IMR-90 (cell line): ENCODE results near the gene OSER1. TPM values are rescaled to one million over a fixed set of nuclear protein-coding genes. Genes with fewer than 3 reads are reported as not detected.

Source experiments
- ATAC-seq: fragments of 200-7000 bp; cut with Tn5 transposase; 2 replicates; pipeline ENCODE4 v1.9.1; 2020; ENCODE audit warnings: low read depth, mild to moderate bottlenecking, moderate library complexity
- BruUV-seq: library from RNA; stranded (reverse); fragments of 400-500 nt; replicated peaks from 2 replicates; lab custom pipeline; 2021; lab: Mats Ljungman, UMichigan
- CTCF ChIA-PET: fragments of 300-600 bp; formaldehyde crosslinking; extraction: SDS; loops from one replicate; lab custom pipeline; 2021; ENCODE audit warnings: antibody characterized with exemption; lab: Yijun Ruan, JAX
- POLR2A ChIA-PET: fragments of 300-600 bp; sonication (Branson Sonifier 250); formaldehyde crosslinking; loops from one replicate; lab custom pipeline; 2022; ENCODE audit warnings: antibody characterized with exemption; ENCODE audit not compliant: unreplicated experiment; lab: Charles Lee
- DNase-seq: peaks from one replicate; pipeline ENCODE4 v3.0.0; 2013
- H2AFZ ChIP-seq: replicated peaks from 2 replicates; pipeline ENCODE3; 2013; ENCODE audit warnings: low read length, mild to moderate bottlenecking; ENCODE audit not compliant: poor library complexity
- H2AK5ac ChIP-seq: 2 replicates; pipeline ENCODE4 v1.6.1; 2013; ENCODE audit warnings: low read depth, low read length, inconsistent platforms
- H2AK9ac ChIP-seq: replicated peaks from 2 replicates; pipeline ENCODE3; 2013; ENCODE audit warnings: mild to moderate bottlenecking, low read depth, low read length, moderate library complexity; ENCODE audit not compliant: poor library complexity
- H2BK120ac ChIP-seq: 2 replicates; pipeline ENCODE4 v1.6.1; 2013; ENCODE audit warnings: low read depth, low read length, inconsistent platforms
- H2BK15ac ChIP-seq: 3 replicates; pipeline ENCODE4 v1.6.1; 2013; ENCODE audit warnings: low read depth, low read length, inconsistent platforms
- H2BK20ac ChIP-seq: 2 replicates; pipeline ENCODE4 v1.6.1; 2013; ENCODE audit warnings: low read depth, mild to moderate bottlenecking, inconsistent platforms, low read length, moderate library complexity
- H2BK5ac ChIP-seq: 2 replicates; pipeline ENCODE4 v1.6.1; 2013; ENCODE audit warnings: mild to moderate bottlenecking, low read depth, low read length, inconsistent platforms; ENCODE audit not compliant: poor library complexity, severe bottlenecking
- H3K14ac ChIP-seq: replicated peaks from 2 replicates; pipeline ENCODE4 v1.6.1; 2013; ENCODE audit warnings: low read depth, low read length, inconsistent platforms
- H3K18ac ChIP-seq: 2 replicates; pipeline ENCODE4 v1.6.1; 2013; ENCODE audit warnings: low read depth, low read length, control low read depth
- H3K23ac ChIP-seq: 2 replicates; pipeline ENCODE4 v1.6.1; 2013; ENCODE audit warnings: low read depth, low read length, inconsistent platforms
- H3K27ac ChIP-seq: 2 replicates; pipeline ENCODE4 v1.5.1; 2013; ENCODE audit warnings: mild to moderate bottlenecking, control low read depth, low read length; ENCODE audit not compliant: insufficient read depth
- H3K27me3 ChIP-seq: 2 replicates; pipeline ENCODE4 v1.6.1; 2013; ENCODE audit warnings: low read length; ENCODE audit not compliant: control insufficient read depth, insufficient read depth
- H3K36me3 ChIP-seq: 2 replicates; pipeline ENCODE4 v1.6.1; 2013; ENCODE audit warnings: low read length, mixed read lengths; ENCODE audit not compliant: control insufficient read depth, insufficient read depth
- H3K4ac ChIP-seq: 2 replicates; pipeline ENCODE4 v1.6.1; 2013; ENCODE audit warnings: low read depth, low read length, inconsistent platforms
- H3K4me1 ChIP-seq: 2 replicates; pipeline ENCODE4 v1.6.1; 2013; ENCODE audit warnings: low read length, mixed read lengths; ENCODE audit not compliant: control insufficient read depth, insufficient read depth
- H3K4me2 ChIP-seq: 2 replicates; pipeline ENCODE4 v1.6.1; 2013; ENCODE audit warnings: low read depth, mild to moderate bottlenecking, control low read depth, low read length, moderate library complexity
- H3K4me3 ChIP-seq: 2 replicates; pipeline ENCODE4 v1.5.1; 2013; ENCODE audit warnings: low read depth, mild to moderate bottlenecking, control low read depth, low read length, moderate library complexity; ENCODE audit not compliant: insufficient read depth
- H3K56ac ChIP-seq: 2 replicates; pipeline ENCODE4 v1.6.1; 2013; ENCODE audit warnings: low read length, inconsistent platforms; ENCODE audit not compliant: insufficient read depth; ENCODE audit errors: extremely low read depth
- H3K79me1 ChIP-seq, 2 experiments: 2 replicates each; pipeline ENCODE4 v1.6.1; 2013; ENCODE audit warnings: low read length in 2 of 2, inconsistent platforms in 1 of 2, low read depth in 1 of 2
- H3K9ac ChIP-seq: 2 replicates; pipeline ENCODE4 v1.6.1; 2013; ENCODE audit warnings: low read depth, low read length, control low read depth
- H3K9me1 ChIP-seq: 2 replicates; pipeline ENCODE4 v1.6.1; 2013; ENCODE audit warnings: low read length, inconsistent platforms; ENCODE audit not compliant: insufficient read depth
- H3K9me3 ChIP-seq: 2 replicates; pipeline ENCODE4 v1.6.1; 2013; ENCODE audit warnings: low read length; ENCODE audit not compliant: control insufficient read depth, insufficient read depth
- H4K20me1 ChIP-seq: 2 replicates; pipeline ENCODE4 v1.6.1; 2013; ENCODE audit warnings: low read length, inconsistent platforms; ENCODE audit not compliant: insufficient read depth
- H4K5ac ChIP-seq: 2 replicates; pipeline ENCODE4 v1.6.1; 2013; ENCODE audit warnings: mild to moderate bottlenecking, low read depth, low read length, control low read depth
- H4K8ac ChIP-seq, 2 experiments: 2 replicates each; pipeline ENCODE4 v1.6.1; 2013; ENCODE audit warnings: low read depth in 2 of 2, low read length in 2 of 2, control low read depth in 1 of 2, inconsistent platforms in 1 of 2
- H4K91ac ChIP-seq: 2 replicates; pipeline ENCODE4 v1.6.1; 2013; ENCODE audit warnings: low read depth, low read length, inconsistent platforms; ENCODE audit not compliant: insufficient read depth
- BHLHE40 ChIP-seq: fragments of 150-350 bp; IDR thresholded peaks from 2 replicates; pipeline ENCODE4 v1.6.1; 2016; ENCODE audit warnings: mild to moderate bottlenecking, low read depth, low read length
- CEBPB ChIP-seq: IDR thresholded peaks from 2 replicates; pipeline ENCODE4 v1.6.1; 2012; ENCODE audit warnings: low read depth, low read length, improper control_type of control experiment
- CTCF ChIP-seq: conservative IDR thresholded peaks from 2 replicates; pipeline ENCODE4 v1.5.1; 2012; ENCODE audit warnings: mild to moderate bottlenecking, low read depth, low read length, improper control_type of control experiment
- FOS ChIP-seq: fragments of 150-350 bp; IDR thresholded peaks from 2 replicates; pipeline ENCODE4 v1.6.1; 2016; ENCODE audit warnings: low read depth, low read length
- MXI1 ChIP-seq: IDR thresholded peaks from 2 replicates; pipeline ENCODE4 v1.6.1; 2012; ENCODE audit warnings: low read depth, mild to moderate bottlenecking, low read length, moderate library complexity, borderline replicate concordance
- RAD21 ChIP-seq: IDR thresholded peaks from 2 replicates; pipeline ENCODE4 v1.6.1; 2012; ENCODE audit warnings: low read length, improper control_type of control experiment
- RCOR1 ChIP-seq: IDR thresholded peaks from 2 replicates; pipeline ENCODE4 v1.6.1; 2012; ENCODE audit warnings: mild to moderate bottlenecking, low read length, improper control_type of control experiment; ENCODE audit not compliant: insufficient replicate concordance
- RFX5 ChIP-seq: IDR thresholded peaks from 2 replicates; pipeline ENCODE4 v1.8.0; 2012; ENCODE audit warnings: low read depth, mild to moderate bottlenecking, low read length, moderate library complexity
- WGBS, 2 experiments: methylation state at CpG; one replicate each; pipeline versions ENCODE4 v1.1.5 to v1.1.7; 2013; ENCODE audit warnings: missing lambda C conversion rate in 2 of 2; ENCODE audit not compliant: insufficient read length in 1 of 2; ENCODE audit errors: extremely low coverage in 2 of 2; 5-methylcytosine and 5-hydroxymethylcytosine counted together
- dilution Hi-C: fragments of 300-500 bp; cut with HindIII; formaldehyde crosslinking; loops from one replicate; pipeline ENCODE4 v1.14.3; 2018; ENCODE audit warnings: low sequenced_read_pairs; ENCODE audit not compliant: unreplicated experiment
- in situ Hi-C: fragments of 300-500 bp; cut with MboI; formaldehyde crosslinking; loops from 3 replicates; pipeline ENCODE4 v1.14.3; 2019; ENCODE audit warnings: low sequenced_read_pairs, inconsistent platforms, mixed read lengths
- intact Hi-C: fragments of 100-400 bp; cut with micrococcal nuclease; formaldehyde crosslinking; loops from 2 replicates; pipeline ENCODE4 v1.10.0; 2022
- polyA plus RNA-seq, 3 experiments: library from polyadenylated mRNA; depleted of rRNA; stranded (reverse); fragments of >200 nt; gene quantifications; 2 replicates each; pipeline ENCODE4 v1.2.3, GENCODE V29; 2012; ENCODE audit warnings: low replicate concordance in 1 of 3
- total RNA-seq: library from RNA; depleted of rRNA; stranded (reverse); fragments of >200 nt; gene quantifications from 2 replicates; pipeline ENCODE4 v1.2.3, GENCODE V29; 2012
- TF ChIP-seq, protein P1 (sequence below): fragments of 150-350 bp; IDR thresholded peaks from 2 replicates; pipeline ENCODE4 v1.6.1; 2017; ENCODE audit warnings: mild to moderate bottlenecking, antibody characterized with exemption, low read length, low read depth

OSER1 gene
- total and polyA plus RNA-seq, 2 of the 4 experiments (the other 2 are of a cell fraction): 32.6 to 70.6 TPM

GRCh38 chr20:44247131-44247571 is 36.6 kb upstream of the OSER1 start, which contains the start of gene GDAP1L1:
TSS of gene GDAP1L1 (plus strand) at chr20:44247308. CDS start at chr20:44247335, 27 bp downstream.
- no peak within 1 kb of the TSS for H4K8ac ChIP-seq
- H3K18ac ChIP-seq: no peak within 1 kb of the TSS
- no peak within 1 kb of the TSS for H3K27ac ChIP-seq
- no peak within 1 kb of the TSS for H4K5ac ChIP-seq
- no peaks in the 10 kb centered on the region for H3K4me1 ChIP-seq
- H3K4ac ChIP-seq: no peak within 1 kb of the TSS
- H2BK20ac ChIP-seq: no peak within 1 kb of the TSS
- H3K9me3 ChIP-seq: no peaks in the 10 kb centered on the region
- CTCF ChIA-PET: interaction anchor here (1.7 kb wide), 1 partner anchor 13 kb away, joined by 4 read pairs; no protein-coding TSS in a partner anchor
- 0% methylated on average over 8 of the region's 32 CpGs; no CpG with 5 or more reads in 1 of the 2 experiments for WGBS, 2 experiments
- no peak within 1 kb of the TSS for H3K14ac ChIP-seq
- no TSS peak for BruUV-seq
- intact Hi-C loops (no loop called here), in situ Hi-C loops (no loop called here), dilution Hi-C loops (no loop called here)
- H3K56ac ChIP-seq: no peak within 1 kb of the TSS
- H3K79me1 ChIP-seq: no peaks in the 10 kb centered on the region
- H4K91ac ChIP-seq: no peak within 1 kb of the TSS
- peak within 1 kb of the TSS; percentile 26 for H2AFZ ChIP-seq
- H4K20me1 ChIP-seq: no peaks in the 10 kb centered on the region
- H3K9me1 ChIP-seq: no peaks in the 10 kb centered on the region
- H3K36me3 ChIP-seq: no peaks in the 10 kb centered on the region
- no peak within 1 kb of the TSS for H2AK9ac ChIP-seq
- H3K23ac ChIP-seq: no peak within 1 kb of the TSS
- H3K9ac ChIP-seq: no peak within 1 kb of the TSS
- H3K4me2 ChIP-seq: no peak within 1 kb of the TSS; the same call in 1 of the 2 replicates
- TF ChIP-seq CTCF (no peak), MXI1 (no peak), RCOR1 (no peak), CEBPB (no peak), RFX5 (no peak), FOS (no peak), BHLHE40 (no peak), RAD21 (no peak)
- TF ChIP-seq, protein P1, sequence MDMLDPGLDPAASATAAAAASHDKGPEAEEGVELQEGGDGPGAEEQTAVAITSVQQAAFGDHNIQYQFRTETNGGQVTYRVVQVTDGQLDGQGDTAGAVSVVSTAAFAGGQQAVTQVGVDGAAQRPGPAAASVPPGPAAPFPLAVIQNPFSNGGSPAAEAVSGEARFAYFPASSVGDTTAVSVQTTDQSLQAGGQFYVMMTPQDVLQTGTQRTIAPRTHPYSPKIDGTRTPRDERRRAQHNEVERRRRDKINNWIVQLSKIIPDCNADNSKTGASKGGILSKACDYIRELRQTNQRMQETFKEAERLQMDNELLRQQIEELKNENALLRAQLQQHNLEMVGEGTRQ: peak; percentile 49; the same call in 1 of the 2 replicates
- ATAC-seq: no peak
- no peak within 1 kb of the TSS for H2BK15ac ChIP-seq
- no peak for DNase-seq
- POLR2A ChIA-PET: interaction anchor here (0.6 kb wide), 1 partner anchor 8 kb away, joined by 3 read pairs; no protein-coding TSS in a partner anchor
- H3K27me3 ChIP-seq: peaks cover 28% of the 10 kb centered on the region
- no peak within 1 kb of the TSS for H2BK120ac ChIP-seq
- H2AK5ac ChIP-seq: no peak within 1 kb of the TSS
- H3K4me3 ChIP-seq: no peak within 1 kb of the TSS
- no peak within 1 kb of the TSS for H2BK5ac ChIP-seq
